GM23338 (cell line): ENCODE results near the gene CENPX. TPM values are rescaled to one million over a fixed set of nuclear protein-coding genes. Genes with fewer than 3 reads are reported as not detected.

Experiments
- ATAC-seq: fragments of 200-7000 bp; cut with Tn5 transposase; 3 replicates; pipeline ENCODE4 v1.9.1; 2020
- DNase-seq: peaks from one replicate; pipeline ENCODE4 v3.0.0-alpha.2; 2015; ENCODE audit warnings: low spot score
- H2AFZ ChIP-seq: fragments of 200-600 bp; sonication (generic); 2 replicates; pipeline ENCODE4 v1.8.0; 2016; ENCODE audit warnings: antibody characterized with exemption, mild to moderate bottlenecking, moderate library complexity
- H3F3A ChIP-seq: fragments of 200-600 bp; sonication (generic); replicated peaks from 2 replicates; pipeline ENCODE4 v1.8.0; 2017; ENCODE audit warnings: antibody characterized with exemption, mixed run types, low read depth
- H3K27ac ChIP-seq: fragments of 200-600 bp; sonication (generic); 2 replicates; pipeline ENCODE4 v1.6.1; 2016; ENCODE audit warnings: low read depth
- H3K27me3 ChIP-seq: fragments of 200-600 bp; sonication (generic); 2 replicates; pipeline ENCODE4 v1.8.0; 2016; ENCODE audit warnings: mild to moderate bottlenecking, mixed run types, moderate library complexity; ENCODE audit not compliant: insufficient read depth
- H3K36me3 ChIP-seq: fragments of 200-600 bp; sonication (generic); 2 replicates; pipeline ENCODE4 v1.8.0; 2016; ENCODE audit warnings: mild to moderate bottlenecking; ENCODE audit not compliant: insufficient read depth
- H3K4me1 ChIP-seq: fragments of 200-600 bp; sonication (generic); 2 replicates; pipeline ENCODE4 v1.8.0; 2016; ENCODE audit warnings: mild to moderate bottlenecking, moderate library complexity; ENCODE audit not compliant: insufficient read depth
- H3K4me2 ChIP-seq: fragments of 200-600 bp; sonication (generic); 2 replicates; pipeline ENCODE4 v1.7.1; 2017; ENCODE audit warnings: mixed run types
- H3K4me3 ChIP-seq: fragments of 200-600 bp; sonication (generic); 2 replicates; pipeline ENCODE4 v1.6.1; 2016; ENCODE audit warnings: mixed run types
- H3K79me2 ChIP-seq: fragments of 200-600 bp; sonication (generic); replicated peaks from 2 replicates; pipeline ENCODE4 v1.8.0; 2017; ENCODE audit warnings: mild to moderate bottlenecking; ENCODE audit not compliant: insufficient read depth
- H3K9me2 ChIP-seq: fragments of 200-600 bp; sonication (generic); 2 replicates; pipeline ENCODE4 v1.8.0; 2017; ENCODE audit not compliant: insufficient read depth
- H4K20me1 ChIP-seq: fragments of 200-600 bp; sonication (generic); replicated peaks from 2 replicates; pipeline ENCODE4 v1.8.0; 2017; ENCODE audit warnings: mild to moderate bottlenecking; ENCODE audit not compliant: insufficient read depth
- H3K27ac Mint-ChIP-seq: 2 replicates; pipeline ENCODE4 v1.8.0; 2020; ENCODE audit warnings: inconsistent platforms, mild to moderate bottlenecking, moderate library complexity, mixed read lengths
- H3K27me3 Mint-ChIP-seq: 3 replicates; pipeline ENCODE4 v1.8.0; 2022; ENCODE audit warnings: low read depth, mild to moderate bottlenecking, moderate library complexity, mixed read lengths, inconsistent platforms; ENCODE audit not compliant: insufficient read depth, poor library complexity
- H3K36me3 Mint-ChIP-seq: 3 replicates; pipeline ENCODE4 v1.8.0; 2021; ENCODE audit warnings: low read depth, mild to moderate bottlenecking, inconsistent platforms, moderate library complexity, mixed read lengths
- H3K4me1 Mint-ChIP-seq: 3 replicates; pipeline ENCODE4 v1.8.0; 2020; ENCODE audit warnings: mild to moderate bottlenecking, inconsistent platforms, mixed read lengths
- H3K4me3 Mint-ChIP-seq: 3 replicates; pipeline ENCODE4 v1.8.0; 2021; ENCODE audit warnings: moderate library complexity, mild to moderate bottlenecking, inconsistent platforms, mixed read lengths
- H3K9me3 Mint-ChIP-seq: 3 replicates; pipeline ENCODE4 v1.8.0; 2020; ENCODE audit warnings: moderate library complexity, mild to moderate bottlenecking, inconsistent platforms, mixed read lengths
- EZH2phosphoT487 ChIP-seq: fragments of 200-600 bp; sonication (generic); IDR thresholded peaks from one replicate; pipeline ENCODE4 v1.8.1; 2018; ENCODE audit warnings: antibody characterized with exemption; ENCODE audit not compliant: unreplicated experiment
- JUNB ChIP-seq: IDR thresholded peaks from one replicate; pipeline ENCODE4 v1.6.1; 2016; ENCODE audit warnings: antibody characterized with exemption; ENCODE audit not compliant: unreplicated experiment
- POLR2AphosphoS5 ChIP-seq: IDR thresholded peaks from 2 replicates; pipeline ENCODE4 v1.6.1; 2016; ENCODE audit warnings: antibody characterized with exemption, low read depth
- STAT1 ChIP-seq: IDR thresholded peaks from one replicate; pipeline ENCODE4 v1.6.1; 2016; ENCODE audit warnings: antibody characterized with exemption; ENCODE audit not compliant: unreplicated experiment
- ZNF114 ChIP-seq: fragments of 250-450 bp; sonication (Bioruptor Pico); IDR thresholded peaks from 2 replicates; pipeline ENCODE4 v1.5.0; 2020; ENCODE audit warnings: mild to moderate bottlenecking, moderate library complexity
- ZNF331 ChIP-seq: fragments of 250-450 bp; sonication (Bioruptor Pico); IDR thresholded peaks from 2 replicates; pipeline ENCODE4 v1.5.0; 2020; ENCODE audit warnings: low read depth, mild to moderate bottlenecking, moderate library complexity
- polyA plus RNA-seq: library from polyadenylated mRNA; unstranded; fragments of >200 nt; fragmentation: Nextera tagmentation; extraction: Ambion mirVana; gene quantifications from 2 replicates; pipeline ENCODE4 v1.2.1, GENCODE V29; 2016
- total RNA-seq: library from RNA; depleted of rRNA; stranded (reverse); fragments of >200 nt; shearing (Covaris generic); gene quantifications from 2 replicates; pipeline ENCODE4 v1.2.3, GENCODE V29; 2014
- TF ChIP-seq, protein P1 (sequence below): fragments of 250-450 bp; sonication (Bioruptor Pico); IDR thresholded peaks from 2 replicates; pipeline ENCODE4 v1.5.0; 2020; ENCODE audit warnings: mild to moderate bottlenecking, moderate library complexity
- TF ChIP-seq, protein P2 (sequence below), 2 experiments: fragments of 200-600 bp in 1 of 2; sonication (generic) in 1 of 2; conservative IDR thresholded peaks; 2 replicates each; pipeline versions ENCODE4 v1.5.1 to v1.6.1; 2016 to 2017; ENCODE audit warnings: antibody characterized with exemption in 2 of 2, low read depth in 2 of 2, mild to moderate bottlenecking in 2 of 2, moderate library complexity in 1 of 2
- TF ChIP-seq, protein P3 (sequence below): IDR thresholded peaks from 2 replicates; pipeline ENCODE4 v1.6.1; 2016; ENCODE audit warnings: antibody characterized with exemption

Gene CENPX
- total and polyA plus RNA-seq, 2 experiments from 2014 or later: 114 to 157 TPM

DNA sequence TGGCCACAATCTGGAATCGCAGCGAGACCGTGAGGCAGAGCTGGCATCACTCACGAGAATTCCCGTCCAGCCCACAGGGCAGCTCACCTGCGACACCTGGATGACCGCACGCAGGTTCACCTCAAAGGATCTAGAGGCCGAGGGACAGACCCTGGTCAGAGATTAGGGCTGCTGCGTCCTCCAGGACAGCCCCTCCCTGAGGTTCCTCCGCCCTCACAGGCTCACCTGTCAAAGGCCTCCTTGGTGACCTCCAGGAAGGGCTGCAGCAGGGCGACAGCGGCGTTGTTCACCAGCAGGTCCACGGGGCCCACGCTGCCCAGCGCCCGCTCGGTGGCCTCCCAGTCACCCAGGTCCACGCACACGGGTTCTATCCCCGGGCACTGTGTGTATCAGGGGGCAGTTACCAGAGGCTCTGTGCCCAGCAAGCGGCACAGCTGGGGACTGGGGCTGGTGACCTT, 14.0 kb upstream of the CENPX start:
- ATAC-seq (no peak), DNase-seq (no peak)
- no peaks in the 10 kb centered on the region; the same call in 1 of the 2 replicates for H4K20me1 ChIP-seq
- peaks cover 8% of the 10 kb centered on the region; the same call in 1 of the 2 replicates for H3K79me2 ChIP-seq
- peaks cover 11% of the 10 kb centered on the region for H3F3A ChIP-seq
- H3K9me2 ChIP-seq: no peaks in the 10 kb centered on the region
- no peaks in the 10 kb centered on the region for H3K27me3 ChIP-seq
- Mint-ChIP-seq H3K27ac (no peak overlapping the region), H3K9me3 (no peaks in the 10 kb centered on the region; the same call in 2 of the 3 replicates), H3K4me3 (peak overlapping the region; percentile 75), H3K27me3 (peaks cover 14% of the 10 kb centered on the region), H3K36me3 (peaks cover 3% of the 10 kb centered on the region; the same call in 2 of the 3 replicates), H3K4me1 (peaks cover 27% of the 10 kb centered on the region)
- no peak overlapping the region for H3K27ac ChIP-seq
- TF ChIP-seq JUNB: no peak
- no peak for TF ChIP-seq ZNF331 (CRISPR knock-in tag)
- TF ChIP-seq STAT1: no peak
- TF ChIP-seq ZNF114 (CRISPR knock-in tag): no peak
- TF ChIP-seq, protein P1, sequence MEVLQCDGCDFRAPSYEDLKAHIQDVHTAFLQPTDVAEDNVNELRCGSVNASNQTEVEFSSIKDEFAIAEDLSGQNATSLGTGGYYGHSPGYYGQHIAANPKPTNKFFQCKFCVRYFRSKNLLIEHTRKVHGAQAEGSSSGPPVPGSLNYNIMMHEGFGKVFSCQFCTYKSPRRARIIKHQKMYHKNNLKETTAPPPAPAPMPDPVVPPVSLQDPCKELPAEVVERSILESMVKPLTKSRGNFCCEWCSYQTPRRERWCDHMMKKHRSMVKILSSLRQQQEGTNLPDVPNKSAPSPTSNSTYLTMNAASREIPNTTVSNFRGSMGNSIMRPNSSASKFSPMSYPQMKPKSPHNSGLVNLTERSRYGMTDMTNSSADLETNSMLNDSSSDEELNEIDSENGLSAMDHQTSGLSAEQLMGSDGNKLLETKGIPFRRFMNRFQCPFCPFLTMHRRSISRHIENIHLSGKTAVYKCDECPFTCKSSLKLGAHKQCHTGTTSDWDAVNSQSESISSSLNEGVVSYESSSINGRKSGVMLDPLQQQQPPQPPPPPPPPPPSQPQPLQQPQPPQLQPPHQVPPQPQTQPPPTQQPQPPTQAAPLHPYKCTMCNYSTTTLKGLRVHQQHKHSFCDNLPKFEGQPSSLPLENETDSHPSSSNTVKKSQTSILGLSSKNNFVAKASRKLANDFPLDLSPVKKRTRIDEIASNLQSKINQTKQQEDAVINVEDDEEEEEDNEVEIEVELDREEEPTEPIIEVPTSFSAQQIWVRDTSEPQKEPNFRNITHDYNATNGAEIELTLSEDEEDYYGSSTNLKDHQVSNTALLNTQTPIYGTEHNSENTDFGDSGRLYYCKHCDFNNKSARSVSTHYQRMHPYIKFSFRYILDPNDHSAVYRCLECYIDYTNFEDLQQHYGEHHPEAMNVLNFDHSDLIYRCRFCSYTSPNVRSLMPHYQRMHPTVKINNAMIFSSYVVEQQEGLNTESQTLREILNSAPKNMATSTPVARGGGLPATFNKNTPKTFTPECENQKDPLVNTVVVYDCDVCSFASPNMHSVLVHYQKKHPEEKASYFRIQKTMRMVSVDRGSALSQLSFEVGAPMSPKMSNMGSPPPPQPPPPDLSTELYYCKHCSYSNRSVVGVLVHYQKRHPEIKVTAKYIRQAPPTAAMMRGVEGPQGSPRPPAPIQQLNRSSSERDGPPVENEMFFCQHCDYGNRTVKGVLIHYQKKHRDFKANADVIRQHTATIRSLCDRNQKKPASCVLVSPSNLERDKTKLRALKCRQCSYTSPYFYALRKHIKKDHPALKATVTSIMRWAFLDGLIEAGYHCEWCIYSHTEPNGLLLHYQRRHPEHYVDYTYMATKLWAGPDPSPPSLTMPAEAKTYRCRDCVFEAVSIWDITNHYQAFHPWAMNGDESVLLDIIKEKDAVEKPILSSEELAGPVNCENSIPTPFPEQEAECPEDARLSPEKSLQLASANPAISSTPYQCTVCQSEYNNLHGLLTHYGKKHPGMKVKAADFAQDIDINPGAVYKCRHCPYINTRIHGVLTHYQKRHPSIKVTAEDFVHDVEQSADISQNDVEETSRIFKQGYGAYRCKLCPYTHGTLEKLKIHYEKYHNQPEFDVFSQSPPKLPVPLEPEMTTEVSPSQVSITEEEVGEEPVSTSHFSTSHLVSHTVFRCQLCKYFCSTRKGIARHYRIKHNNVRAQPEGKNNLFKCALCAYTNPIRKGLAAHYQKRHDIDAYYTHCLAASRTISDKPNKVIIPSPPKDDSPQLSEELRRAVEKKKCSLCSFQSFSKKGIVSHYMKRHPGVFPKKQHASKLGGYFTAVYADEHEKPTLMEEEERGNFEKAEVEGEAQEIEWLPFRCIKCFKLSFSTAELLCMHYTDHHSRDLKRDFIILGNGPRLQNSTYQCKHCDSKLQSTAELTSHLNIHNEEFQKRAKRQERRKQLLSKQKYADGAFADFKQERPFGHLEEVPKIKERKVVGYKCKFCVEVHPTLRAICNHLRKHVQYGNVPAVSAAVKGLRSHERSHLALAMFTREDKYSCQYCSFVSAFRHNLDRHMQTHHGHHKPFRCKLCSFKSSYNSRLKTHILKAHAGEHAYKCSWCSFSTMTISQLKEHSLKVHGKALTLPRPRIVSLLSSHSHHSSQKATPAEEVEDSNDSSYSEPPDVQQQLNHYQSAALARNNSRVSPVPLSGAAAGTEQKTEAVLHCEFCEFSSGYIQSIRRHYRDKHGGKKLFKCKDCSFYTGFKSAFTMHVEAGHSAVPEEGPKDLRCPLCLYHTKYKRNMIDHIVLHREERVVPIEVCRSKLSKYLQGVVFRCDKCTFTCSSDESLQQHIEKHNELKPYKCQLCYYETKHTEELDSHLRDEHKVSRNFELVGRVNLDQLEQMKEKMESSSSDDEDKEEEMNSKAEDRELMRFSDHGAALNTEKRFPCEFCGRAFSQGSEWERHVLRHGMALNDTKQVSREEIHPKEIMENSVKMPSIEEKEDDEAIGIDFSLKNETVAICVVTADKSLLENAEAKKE: no peak
- no peak for TF ChIP-seq POLR2AphosphoS5
- TF ChIP-seq, protein P2, sequence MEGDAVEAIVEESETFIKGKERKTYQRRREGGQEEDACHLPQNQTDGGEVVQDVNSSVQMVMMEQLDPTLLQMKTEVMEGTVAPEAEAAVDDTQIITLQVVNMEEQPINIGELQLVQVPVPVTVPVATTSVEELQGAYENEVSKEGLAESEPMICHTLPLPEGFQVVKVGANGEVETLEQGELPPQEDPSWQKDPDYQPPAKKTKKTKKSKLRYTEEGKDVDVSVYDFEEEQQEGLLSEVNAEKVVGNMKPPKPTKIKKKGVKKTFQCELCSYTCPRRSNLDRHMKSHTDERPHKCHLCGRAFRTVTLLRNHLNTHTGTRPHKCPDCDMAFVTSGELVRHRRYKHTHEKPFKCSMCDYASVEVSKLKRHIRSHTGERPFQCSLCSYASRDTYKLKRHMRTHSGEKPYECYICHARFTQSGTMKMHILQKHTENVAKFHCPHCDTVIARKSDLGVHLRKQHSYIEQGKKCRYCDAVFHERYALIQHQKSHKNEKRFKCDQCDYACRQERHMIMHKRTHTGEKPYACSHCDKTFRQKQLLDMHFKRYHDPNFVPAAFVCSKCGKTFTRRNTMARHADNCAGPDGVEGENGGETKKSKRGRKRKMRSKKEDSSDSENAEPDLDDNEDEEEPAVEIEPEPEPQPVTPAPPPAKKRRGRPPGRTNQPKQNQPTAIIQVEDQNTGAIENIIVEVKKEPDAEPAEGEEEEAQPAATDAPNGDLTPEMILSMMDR (conservative IDR thresholded peaks at IDR 0.05; ENCODE audit: low read depth in 2 of 2): no peak
- TF ChIP-seq EZH2phosphoT487: no peak
- TF ChIP-seq, protein P3, sequence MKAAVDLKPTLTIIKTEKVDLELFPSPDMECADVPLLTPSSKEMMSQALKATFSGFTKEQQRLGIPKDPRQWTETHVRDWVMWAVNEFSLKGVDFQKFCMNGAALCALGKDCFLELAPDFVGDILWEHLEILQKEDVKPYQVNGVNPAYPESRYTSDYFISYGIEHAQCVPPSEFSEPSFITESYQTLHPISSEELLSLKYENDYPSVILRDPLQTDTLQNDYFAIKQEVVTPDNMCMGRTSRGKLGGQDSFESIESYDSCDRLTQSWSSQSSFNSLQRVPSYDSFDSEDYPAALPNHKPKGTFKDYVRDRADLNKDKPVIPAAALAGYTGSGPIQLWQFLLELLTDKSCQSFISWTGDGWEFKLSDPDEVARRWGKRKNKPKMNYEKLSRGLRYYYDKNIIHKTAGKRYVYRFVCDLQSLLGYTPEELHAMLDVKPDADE: no peak
- H3K4me2 ChIP-seq: peak overlapping the region; percentile 95
- H3K4me1 ChIP-seq: peaks cover 9% of the 10 kb centered on the region; the same call in 1 of the 2 replicates
- peak overlapping the region; percentile 81 for H3K4me3 ChIP-seq
- H2AFZ ChIP-seq: no peak overlapping the region
- H3K36me3 ChIP-seq: no peaks in the 10 kb centered on the region
